ENCODE measurements around the gene TMEM182.

Gene TMEM182

GRCh38 chr2:102768253-102768652 lies 6.4 kb downstream of the TMEM182 start:
- no peak for DNase-seq (ENCODE audit: low read depth)

- DNase-seq (ENCODE audit: low read depth) = no peak
Measured at GRCh38 chr2:102768892-102769291, 7.1 kb downstream of the TMEM182 start.

- DNase-seq (ENCODE audit: low read depth) = no peak
Measured at GRCh38 chr2:102770506-102770905, 8.7 kb downstream of the TMEM182 start.

- no peak for DNase-seq (ENCODE audit: low read depth)
Measured at GRCh38 chr2:102771114-102771513, 9.3 kb downstream of the TMEM182 start.

GRCh38 chr2:102772659-102773058 lies 10.8 kb downstream of the TMEM182 start:
- no peak for DNase-seq (ENCODE audit: low read depth)

GRCh38 chr2:102773149-102773705 lies 11.4 kb downstream of the TMEM182 start:
- DNase-seq (ENCODE audit: low read depth) = no peak

GRCh38 chr2:102778260-102778659 lies 16.4 kb downstream of the TMEM182 start:
- no peak for DNase-seq (ENCODE audit: low read depth)

- no peak for DNase-seq (ENCODE audit: low read depth)
Measured at GRCh38 chr2:102780467-102780866, 18.6 kb downstream of the TMEM182 start.

- DNase-seq (ENCODE audit: low read depth) = no peak
Measured at GRCh38 chr2:102782187-102782586, 20.4 kb downstream of the TMEM182 start.

- no peak for DNase-seq (ENCODE audit: low read depth)
Measured at GRCh38 chr2:102782933-102783332, 21.1 kb downstream of the TMEM182 start.

GRCh38 chr2:102783506-102784183 lies 21.8 kb downstream of the TMEM182 start:
- no peak for DNase-seq (ENCODE audit: low read depth)

GRCh38 chr2:102784940-102785339 lies 23.1 kb downstream of the TMEM182 start:
- no peak for DNase-seq (ENCODE audit: low read depth)

- no peak for DNase-seq (ENCODE audit: low read depth)
Measured at GRCh38 chr2:102788216-102788884, 26.5 kb downstream of the TMEM182 start.

GRCh38 chr2:102788885-102789260 lies 27.0 kb downstream of the TMEM182 start:
- no peak for DNase-seq (ENCODE audit: low read depth)

GRCh38 chr2:102789349-102790090 lies 27.7 kb downstream of the TMEM182 start:
- no peak for DNase-seq (ENCODE audit: low read depth)

GRCh38 chr2:102790091-102790455 lies 28.2 kb downstream of the TMEM182 start:
- no peak for DNase-seq (ENCODE audit: low read depth)

GRCh38 chr2:102792568-102793208 lies 30.9 kb downstream of the TMEM182 start:
- no peak for DNase-seq (ENCODE audit: low read depth)

- no peak for DNase-seq (ENCODE audit: low read depth)
Measured at GRCh38 chr2:102795641-102796040, 33.8 kb downstream of the TMEM182 start.

GRCh38 chr2:102796337-102796736 lies 34.5 kb downstream of the TMEM182 start:
- no peak for DNase-seq (ENCODE audit: low read depth)

- no peak for DNase-seq (ENCODE audit: low read depth)
Measured at GRCh38 chr2:102797486-102797885, 35.7 kb downstream of the TMEM182 start.

- no peak for DNase-seq (ENCODE audit: low read depth)
Measured at GRCh38 chr2:102798181-102798580, 36.4 kb downstream of the TMEM182 start.

- no peak for DNase-seq (ENCODE audit: low read depth)
Measured at GRCh38 chr2:102801098-102801718, 39.4 kb downstream of the TMEM182 start.
